Left ventricle myocardium inferior (tissue), 1 donor: Measurements from ENCODE around the gene GALNT11. TPM values are rescaled to one million over a fixed set of nuclear protein-coding genes. Genes with fewer than 3 reads are reported as not detected.

Source experiments
- DNase-seq: peaks from one replicate; pipeline ENCODE4 v3.0.0-alpha.2; 2020
- H3K27ac ChIP-seq: fragments of 200-600 bp; replicated peaks from 2 replicates; pipeline ENCODE4 v1.8.0; 2021
- H3K27me3 ChIP-seq: fragments of 200-600 bp; 2 replicates; pipeline ENCODE4 v1.8.0; 2021; ENCODE audit warnings: low read depth
- H3K36me3 ChIP-seq: fragments of 200-600 bp; 2 replicates; pipeline ENCODE4 v1.8.0; 2021
- H3K4me1 ChIP-seq: fragments of 200-600 bp; 2 replicates; pipeline ENCODE4 v1.8.0; 2021
- H3K4me3 ChIP-seq: fragments of 200-600 bp; 2 replicates; pipeline ENCODE4 v1.8.0; 2021; ENCODE audit warnings: mild to moderate bottlenecking, moderate library complexity
- H3K9me3 ChIP-seq: fragments of 200-600 bp; replicated peaks from 2 replicates; pipeline ENCODE4 v1.8.0; 2021
- intact Hi-C: fragments of 100-400 bp; cut with micrococcal nuclease; formaldehyde crosslinking; loops from one replicate; pipeline ENCODE4 v1.11.0; 2022
- total RNA-seq: library from RNA; stranded (reverse); fragmentation: NEBNext Ultra II Directional; extraction: Animal tissue kit (Norgen Biotek cat#: 25700); gene quantifications from one replicate; pipeline ENCODE4 v1.2.1, GENCODE V29; 2021
- TF ChIP-seq, protein P1 (sequence below): fragments of 200-600 bp; IDR thresholded peaks from 2 replicates; pipeline ENCODE4 v1.8.0; 2021; ENCODE audit warnings: antibody characterized with exemption, mild to moderate bottlenecking, borderline replicate concordance
- donor health status: DM: no; HTN: yes; CAD: no; lungs with severe emphysema.

Gene GALNT11
- total RNA-seq, 1 donor from 2014 or later: 18.6 TPM

DNA sequence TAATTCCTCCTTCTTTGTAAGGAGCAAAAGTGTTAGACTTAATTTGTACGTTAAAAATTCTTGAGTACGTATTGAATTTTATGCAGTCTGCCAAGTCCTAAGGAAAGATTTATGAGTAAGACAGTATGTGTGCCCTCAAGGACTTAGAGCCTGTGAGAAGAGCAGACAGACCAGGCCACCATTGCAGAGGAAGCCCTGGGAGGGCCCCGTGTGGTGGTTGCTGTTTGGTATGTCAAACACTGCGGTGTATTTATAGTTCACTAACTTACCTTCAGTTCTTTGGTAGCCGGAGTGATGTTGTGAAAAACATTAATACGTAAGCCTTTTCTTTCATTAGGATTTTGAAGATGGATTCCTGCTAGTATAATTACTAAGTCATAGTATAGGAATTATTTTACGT, 82.9 kb downstream of the GALNT11 start:
- DNase-seq: no peak
- Histone ChIP-seq H3K27me3 (no peaks in the 10 kb centered on the region), H3K4me3 (no peak overlapping the region), H3K9me3 (no peaks in the 10 kb centered on the region), H3K36me3 (peaks cover 50% of the 10 kb centered on the region), H3K27ac (peak overlapping the region; percentile 25), H3K4me1 (peaks cover 7% of the 10 kb centered on the region)
- TF ChIP-seq, protein P1, sequence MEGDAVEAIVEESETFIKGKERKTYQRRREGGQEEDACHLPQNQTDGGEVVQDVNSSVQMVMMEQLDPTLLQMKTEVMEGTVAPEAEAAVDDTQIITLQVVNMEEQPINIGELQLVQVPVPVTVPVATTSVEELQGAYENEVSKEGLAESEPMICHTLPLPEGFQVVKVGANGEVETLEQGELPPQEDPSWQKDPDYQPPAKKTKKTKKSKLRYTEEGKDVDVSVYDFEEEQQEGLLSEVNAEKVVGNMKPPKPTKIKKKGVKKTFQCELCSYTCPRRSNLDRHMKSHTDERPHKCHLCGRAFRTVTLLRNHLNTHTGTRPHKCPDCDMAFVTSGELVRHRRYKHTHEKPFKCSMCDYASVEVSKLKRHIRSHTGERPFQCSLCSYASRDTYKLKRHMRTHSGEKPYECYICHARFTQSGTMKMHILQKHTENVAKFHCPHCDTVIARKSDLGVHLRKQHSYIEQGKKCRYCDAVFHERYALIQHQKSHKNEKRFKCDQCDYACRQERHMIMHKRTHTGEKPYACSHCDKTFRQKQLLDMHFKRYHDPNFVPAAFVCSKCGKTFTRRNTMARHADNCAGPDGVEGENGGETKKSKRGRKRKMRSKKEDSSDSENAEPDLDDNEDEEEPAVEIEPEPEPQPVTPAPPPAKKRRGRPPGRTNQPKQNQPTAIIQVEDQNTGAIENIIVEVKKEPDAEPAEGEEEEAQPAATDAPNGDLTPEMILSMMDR: peak; percentile 22
- intact Hi-C loops: no loop called here

GRCh38 chr7:152112829-152113228, 87.4 kb downstream of the GALNT11 start:
- Histone ChIP-seq H3K4me1 (peaks cover 7% of the 10 kb centered on the region), H3K27me3 (no peaks in the 10 kb centered on the region), H3K27ac (no peak overlapping the region), H3K9me3 (no peaks in the 10 kb centered on the region), H3K4me3 (no peak overlapping the region), H3K36me3 (peaks cover 57% of the 10 kb centered on the region)
- DNase-seq: no peak
- TF ChIP-seq, protein P1: no peak
- intact Hi-C loops: no loop called here

DNA sequence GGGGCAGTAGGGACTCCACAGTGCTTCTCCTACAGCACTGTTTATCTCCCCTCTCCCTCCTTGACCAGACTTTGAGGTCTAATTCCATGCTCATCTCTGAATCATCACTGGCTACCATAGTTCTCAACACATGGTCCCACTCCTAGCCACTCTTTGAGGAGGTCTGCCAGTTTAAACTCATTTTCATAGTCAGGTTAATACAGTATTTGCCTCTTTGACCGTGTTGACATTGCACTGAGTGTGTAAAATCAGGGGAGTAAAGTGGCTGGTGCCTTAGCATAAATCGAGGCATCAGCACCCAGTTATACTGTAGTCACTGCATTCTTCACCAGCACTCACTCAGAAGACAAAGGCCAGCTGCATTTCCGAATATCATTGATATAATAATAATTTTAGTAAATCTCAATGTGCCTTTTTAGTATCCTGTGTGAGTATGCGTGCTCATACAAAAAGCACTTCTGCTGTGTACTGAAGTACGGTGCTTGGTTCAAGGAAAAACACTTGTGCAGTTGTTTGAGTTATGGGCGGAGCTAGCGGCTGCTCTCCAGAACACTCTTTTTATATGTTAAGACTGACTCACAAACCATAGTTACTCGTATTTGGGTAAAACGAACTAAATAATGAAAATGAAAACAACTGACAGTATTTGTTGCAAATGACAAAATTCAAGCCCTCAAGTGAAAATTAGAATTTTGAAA, 89.7 kb downstream of the GALNT11 start:
- no peaks in the 10 kb centered on the region for H3K9me3 ChIP-seq
- H3K27me3 ChIP-seq: no peaks in the 10 kb centered on the region
- H3K27ac ChIP-seq: no peak overlapping the region
- DNase-seq: no peak
- H3K4me3 ChIP-seq: no peak overlapping the region
- H3K36me3 ChIP-seq: peaks cover 69% of the 10 kb centered on the region
- TF ChIP-seq, protein P1: no peak
- no peaks in the 10 kb centered on the region for H3K4me1 ChIP-seq
- intact Hi-C loops: no loop called here

GRCh38 chr7:152117356-152117755, 91.9 kb downstream of the GALNT11 start:
- no peak overlapping the region for H3K4me3 ChIP-seq
- no peaks in the 10 kb centered on the region for H3K4me1 ChIP-seq
- intact Hi-C loops: no loop called here
- H3K27ac ChIP-seq: no peak overlapping the region
- no peaks in the 10 kb centered on the region for H3K9me3 ChIP-seq
- H3K27me3 ChIP-seq: no peaks in the 10 kb centered on the region
- no peak for DNase-seq
- H3K36me3 ChIP-seq: peaks cover 85% of the 10 kb centered on the region
- TF ChIP-seq, protein P1: no peak

- H3K36me3 ChIP-seq: peaks cover 90% of the 10 kb centered on the region
- H3K4me1 ChIP-seq: no peaks in the 10 kb centered on the region
- no peak overlapping the region for H3K27ac ChIP-seq
- H3K4me3 ChIP-seq: no peak overlapping the region
- no peaks in the 10 kb centered on the region for H3K27me3 ChIP-seq
- peaks cover 8% of the 10 kb centered on the region for H3K9me3 ChIP-seq
- intact Hi-C loops: no loop called here
- TF ChIP-seq, protein P1: no peak
- no peak for DNase-seq
These were observed 94.7 kb downstream of the GALNT11 start for GRCh38 chr7:152120210-152120609.
